ENCODE data around the gene UBA6.
"Not testable (repeated sequence)": the region's sequence is repeated elsewhere in the genome, so short reads cannot be mapped to it uniquely, and the experiment has no call there.

Gene UBA6

GRCh38 chr4:67700738-67701516 is at the start of gene UBA6:
Gene UBA6 (minus strand): TSS chr4:67701155. CDS start chr4:67701119, 36 bp downstream.
- Histone ChIP-seq H3K4me3 (ENCODE audit: low read length) (peak within 1 kb of the TSS; percentile 86), H3K36me3 (ENCODE audit: control insufficient read depth, insufficient read depth, low read length, severe bottlenecking) (no peaks in the 10 kb centered on the region), H3K4me1 (ENCODE audit: control insufficient read depth, insufficient read depth, low read length) (peaks cover 8% of the 10 kb centered on the region), H3K9ac (ENCODE audit: low read length) (peak within 1 kb of the TSS; percentile 94), H3K27me3 (replicated peaks; ENCODE audit: control insufficient read depth, insufficient read depth, low read length) (no peaks in the 10 kb centered on the region), H3K9me3 (ENCODE audit: control insufficient read depth, low read length) (no peaks in the 10 kb centered on the region)
- DNase-seq (ENCODE audit: low read depth) = peak; percentile 98

DNA sequence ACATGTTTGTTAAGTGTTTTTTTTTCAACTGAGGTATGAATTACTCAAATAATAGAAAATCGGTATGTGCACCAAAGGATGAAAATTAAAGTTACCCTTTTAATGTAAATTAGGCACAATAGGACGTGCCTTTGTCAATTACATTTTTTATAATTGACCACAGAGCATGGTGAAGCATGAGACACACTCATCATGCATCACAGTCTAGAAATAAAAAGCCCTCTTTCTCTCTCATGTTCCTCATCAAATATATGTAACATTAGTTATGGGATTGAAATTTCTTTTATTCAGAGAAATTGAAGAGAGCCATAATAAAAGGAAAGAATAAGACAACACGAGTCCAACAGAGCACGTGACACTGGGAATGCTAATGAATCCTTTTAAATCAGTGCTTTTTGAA is 49.7 kb upstream of the UBA6 start:
- DNase-seq (ENCODE audit: low read depth) = no peak
- Histone ChIP-seq H3K9ac (ENCODE audit: low read length) (no peak overlapping the region), H3K27me3 (replicated peaks; ENCODE audit: control insufficient read depth, insufficient read depth, low read length) (no peaks in the 10 kb centered on the region), H3K4me1 (ENCODE audit: control insufficient read depth, insufficient read depth, low read length) (no peaks in the 10 kb centered on the region), H3K9me3 (ENCODE audit: control insufficient read depth, low read length) (no peaks in the 10 kb centered on the region), H3K36me3 (ENCODE audit: control insufficient read depth, insufficient read depth, low read length, severe bottlenecking) (no peaks in the 10 kb centered on the region), H3K4me3 (ENCODE audit: low read length) (no peak overlapping the region)

DNA sequence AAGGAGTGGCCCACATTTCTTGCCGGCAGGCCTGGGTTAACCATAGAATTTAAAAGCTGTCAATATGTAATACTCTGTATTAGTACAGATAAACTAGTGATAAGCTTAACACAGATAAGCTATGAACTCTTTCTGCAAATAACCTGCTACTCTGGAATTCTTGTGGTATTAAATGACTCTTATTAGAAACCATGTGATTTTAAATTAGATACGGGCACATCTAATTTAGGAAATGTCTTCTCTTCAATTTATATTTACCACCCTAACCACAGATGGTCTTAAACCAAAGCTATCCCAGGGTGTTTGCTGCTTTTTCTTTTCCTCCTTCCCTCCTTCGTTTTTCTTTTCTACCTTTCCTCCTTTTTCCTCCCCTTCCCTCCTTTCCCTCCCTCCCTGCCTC is 48.3 kb upstream of the UBA6 start:
- Histone ChIP-seq H3K36me3 (ENCODE audit: control insufficient read depth, insufficient read depth, low read length, severe bottlenecking) (no peaks in the 10 kb centered on the region), H3K4me1 (ENCODE audit: control insufficient read depth, insufficient read depth, low read length) (peaks cover 5% of the 10 kb centered on the region), H3K4me3 (ENCODE audit: low read length) (no peak overlapping the region), H3K9ac (ENCODE audit: low read length) (no peak overlapping the region), H3K27me3 (replicated peaks; ENCODE audit: control insufficient read depth, insufficient read depth, low read length) (no peaks in the 10 kb centered on the region), H3K9me3 (ENCODE audit: control insufficient read depth, low read length) (no peaks in the 10 kb centered on the region)
- no peak for DNase-seq (ENCODE audit: low read depth)

- Histone ChIP-seq H3K4me1 (ENCODE audit: control insufficient read depth, insufficient read depth, low read length) (peaks cover 5% of the 10 kb centered on the region), H3K9me3 (ENCODE audit: control insufficient read depth, low read length) (no peaks in the 10 kb centered on the region), H3K9ac (ENCODE audit: low read length) (no peak overlapping the region), H3K36me3 (ENCODE audit: control insufficient read depth, insufficient read depth, low read length, severe bottlenecking) (no peaks in the 10 kb centered on the region), H3K4me3 (ENCODE audit: low read length) (no peak overlapping the region), H3K27me3 (replicated peaks; ENCODE audit: control insufficient read depth, insufficient read depth, low read length) (no peaks in the 10 kb centered on the region)
- DNase-seq (ENCODE audit: low read depth) = peak; percentile 81
These were observed 46.0 kb upstream of the UBA6 start for GRCh38 chr4:67746797-67747495.

DNA sequence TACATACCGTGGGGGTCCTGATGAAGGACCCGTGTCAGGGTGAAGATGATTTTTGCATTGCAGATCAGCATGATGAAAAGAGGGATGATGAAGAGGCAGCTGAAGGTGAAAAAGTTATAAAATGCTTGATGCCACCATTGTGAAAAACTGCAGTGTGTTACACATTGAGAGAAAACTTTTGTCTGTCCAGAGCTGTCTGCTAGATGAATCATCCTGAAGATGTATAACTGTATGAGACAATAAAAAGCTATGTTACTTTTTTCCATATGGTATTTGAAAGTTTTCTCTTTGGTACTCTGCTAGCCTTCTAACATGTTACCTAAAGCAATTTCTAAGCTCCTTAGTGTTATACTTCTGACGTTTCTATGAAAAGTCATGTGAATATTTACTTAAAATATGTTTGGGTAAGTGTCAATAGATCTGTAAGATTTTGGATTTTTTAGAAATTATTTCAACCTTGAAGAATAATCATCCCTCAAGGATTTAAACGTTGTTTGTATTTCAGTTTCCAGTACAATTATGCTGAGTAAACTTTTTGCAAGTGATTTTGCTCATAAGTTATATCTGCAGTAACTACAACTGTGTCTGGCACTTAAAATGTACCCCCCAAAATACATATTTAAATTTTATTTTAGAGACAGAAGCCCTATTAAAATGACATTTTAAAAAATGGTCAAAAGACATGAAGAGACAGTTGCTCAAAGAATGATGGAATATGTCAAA is 43.8 kb upstream of the UBA6 start:
- Histone ChIP-seq H3K36me3 (ENCODE audit: control insufficient read depth, insufficient read depth, low read length, severe bottlenecking) (no peaks in the 10 kb centered on the region), H3K27me3 (replicated peaks; ENCODE audit: control insufficient read depth, insufficient read depth, low read length) (no peaks in the 10 kb centered on the region), H3K9me3 (ENCODE audit: control insufficient read depth, low read length) (no peaks in the 10 kb centered on the region), H3K9ac (ENCODE audit: low read length) (no peak overlapping the region), H3K4me1 (ENCODE audit: control insufficient read depth, insufficient read depth, low read length) (peaks cover 5% of the 10 kb centered on the region), H3K4me3 (ENCODE audit: low read length) (no peak overlapping the region)
- peak; percentile 29 for DNase-seq (ENCODE audit: low read depth)

DNA sequence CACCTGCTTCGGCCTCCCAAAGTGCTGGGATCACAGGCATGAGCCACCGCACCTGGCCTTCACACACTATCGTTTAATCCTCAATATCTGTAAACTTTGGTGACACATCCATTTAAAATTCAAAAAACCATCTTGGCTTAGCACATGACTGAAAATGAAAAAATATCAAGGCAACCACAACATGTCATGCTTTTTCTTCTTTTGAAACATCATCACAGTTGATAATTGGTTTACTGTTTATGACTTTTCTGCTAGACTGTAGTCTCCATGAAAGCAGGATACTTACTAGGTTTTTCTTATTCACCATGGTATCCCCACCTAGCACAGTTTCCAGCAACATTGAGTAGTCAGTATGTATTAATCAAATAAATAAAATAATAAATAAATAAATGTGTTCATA is 42.2 kb upstream of the UBA6 start:
- no peaks in the 10 kb centered on the region for H3K36me3 ChIP-seq (ENCODE audit: control insufficient read depth, insufficient read depth, low read length, severe bottlenecking)
- no peaks in the 10 kb centered on the region for H3K9me3 ChIP-seq (ENCODE audit: control insufficient read depth, low read length)
- DNase-seq (ENCODE audit: low read depth) = no peak
- H3K9ac ChIP-seq (ENCODE audit: low read length) = no peak overlapping the region
- H3K27me3 ChIP-seq (replicated peaks; ENCODE audit: control insufficient read depth, insufficient read depth, low read length) = no peaks in the 10 kb centered on the region
- no peak overlapping the region for H3K4me3 ChIP-seq (ENCODE audit: low read length)
- H3K4me1 ChIP-seq (ENCODE audit: control insufficient read depth, insufficient read depth, low read length) = peaks cover 5% of the 10 kb centered on the region

DNA sequence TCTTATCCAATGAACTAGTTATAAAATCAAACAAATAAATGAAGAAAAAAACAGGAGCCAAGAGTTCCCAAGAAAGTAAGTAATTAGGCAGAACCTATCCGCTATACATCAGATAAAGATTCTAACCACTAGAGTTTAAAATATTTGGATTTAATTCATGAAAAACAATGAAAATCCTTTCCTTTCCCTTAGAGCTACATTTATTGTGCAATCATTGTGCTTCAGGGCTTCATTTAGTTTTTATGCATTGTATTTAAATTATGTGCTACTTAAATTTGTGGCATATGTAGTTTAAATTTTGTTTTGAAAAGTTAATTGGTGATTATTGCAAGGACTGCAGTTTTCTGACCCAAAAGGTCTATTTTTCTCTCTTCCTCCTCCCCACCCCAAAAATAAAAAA is 35.3 kb upstream of the UBA6 start:
- no peaks in the 10 kb centered on the region for H3K4me1 ChIP-seq (ENCODE audit: control insufficient read depth, insufficient read depth, low read length)
- peak; percentile 60 for DNase-seq (ENCODE audit: low read depth)
- no peaks in the 10 kb centered on the region for H3K9me3 ChIP-seq (ENCODE audit: control insufficient read depth, low read length)
- no peaks in the 10 kb centered on the region for H3K27me3 ChIP-seq (replicated peaks; ENCODE audit: control insufficient read depth, insufficient read depth, low read length)
- no peak overlapping the region for H3K9ac ChIP-seq (ENCODE audit: low read length)
- H3K4me3 ChIP-seq (ENCODE audit: low read length) = no peak overlapping the region
- H3K36me3 ChIP-seq (ENCODE audit: control insufficient read depth, insufficient read depth, low read length, severe bottlenecking) = no peaks in the 10 kb centered on the region

GRCh38 chr4:67735325-67735724 is 34.4 kb upstream of the UBA6 start:
- Histone ChIP-seq H3K27me3 (replicated peaks; ENCODE audit: control insufficient read depth, insufficient read depth, low read length) (no peaks in the 10 kb centered on the region), H3K9me3 (ENCODE audit: control insufficient read depth, low read length) (no peaks in the 10 kb centered on the region), H3K4me3 (ENCODE audit: low read length) (no peak overlapping the region), H3K36me3 (ENCODE audit: control insufficient read depth, insufficient read depth, low read length, severe bottlenecking) (no peaks in the 10 kb centered on the region), H3K4me1 (ENCODE audit: control insufficient read depth, insufficient read depth, low read length) (no peaks in the 10 kb centered on the region), H3K9ac (ENCODE audit: low read length) (no peak overlapping the region)
- DNase-seq (ENCODE audit: low read depth) = no peak

- not testable (repeated sequence) for H3K36me3 ChIP-seq (ENCODE audit: control insufficient read depth, insufficient read depth, low read length, severe bottlenecking); H3K4me3 ChIP-seq (ENCODE audit: low read length); H3K9ac ChIP-seq (ENCODE audit: low read length); H3K9me3 ChIP-seq (ENCODE audit: control insufficient read depth, low read length); H3K27me3 ChIP-seq (replicated peaks; ENCODE audit: control insufficient read depth, insufficient read depth, low read length); DNase-seq (ENCODE audit: low read depth)
- peaks cover 11% of the 10 kb centered on the region for H3K4me1 ChIP-seq (ENCODE audit: control insufficient read depth, insufficient read depth, low read length)
These were observed 29.6 kb upstream of the UBA6 start for GRCh38 chr4:67730511-67730910.

- peaks cover 18% of the 10 kb centered on the region for H3K4me1 ChIP-seq (ENCODE audit: control insufficient read depth, insufficient read depth, low read length)
- H3K4me3 ChIP-seq (ENCODE audit: low read length) = no peak overlapping the region
- H3K9ac ChIP-seq (ENCODE audit: low read length) = no peak overlapping the region
- H3K9me3 ChIP-seq (ENCODE audit: control insufficient read depth, low read length) = no peaks in the 10 kb centered on the region
- no peaks in the 10 kb centered on the region for H3K27me3 ChIP-seq (replicated peaks; ENCODE audit: control insufficient read depth, insufficient read depth, low read length)
- DNase-seq (ENCODE audit: low read depth) = no peak
- no peaks in the 10 kb centered on the region for H3K36me3 ChIP-seq (ENCODE audit: control insufficient read depth, insufficient read depth, low read length, severe bottlenecking)
These were observed 26.3 kb upstream of the UBA6 start for GRCh38 chr4:67727124-67727850.

- H3K4me1 ChIP-seq (ENCODE audit: control insufficient read depth, insufficient read depth, low read length) = peaks cover 18% of the 10 kb centered on the region
- no peak overlapping the region for H3K4me3 ChIP-seq (ENCODE audit: low read length)
- DNase-seq (ENCODE audit: low read depth) = no peak
- no peaks in the 10 kb centered on the region for H3K36me3 ChIP-seq (ENCODE audit: control insufficient read depth, insufficient read depth, low read length, severe bottlenecking)
- no peaks in the 10 kb centered on the region for H3K9me3 ChIP-seq (ENCODE audit: control insufficient read depth, low read length)
- no peak overlapping the region for H3K9ac ChIP-seq (ENCODE audit: low read length)
- no peaks in the 10 kb centered on the region for H3K27me3 ChIP-seq (replicated peaks; ENCODE audit: control insufficient read depth, insufficient read depth, low read length)
These were observed 25.0 kb upstream of the UBA6 start for GRCh38 chr4:67725981-67726380.
